ENCODE data around the gene UBE2L3. TPM values are rescaled to one million over a fixed set of nuclear protein-coding genes. Genes with fewer than 3 reads are reported as not detected.

The UBE2L3 gene
- total and polyA plus RNA-seq, 10 of the 15 experiments (the other 5 are each of a cell fraction or from before 2014, with no cell fraction given) = 55.7 to 168 (median 113) TPM

DNA sequence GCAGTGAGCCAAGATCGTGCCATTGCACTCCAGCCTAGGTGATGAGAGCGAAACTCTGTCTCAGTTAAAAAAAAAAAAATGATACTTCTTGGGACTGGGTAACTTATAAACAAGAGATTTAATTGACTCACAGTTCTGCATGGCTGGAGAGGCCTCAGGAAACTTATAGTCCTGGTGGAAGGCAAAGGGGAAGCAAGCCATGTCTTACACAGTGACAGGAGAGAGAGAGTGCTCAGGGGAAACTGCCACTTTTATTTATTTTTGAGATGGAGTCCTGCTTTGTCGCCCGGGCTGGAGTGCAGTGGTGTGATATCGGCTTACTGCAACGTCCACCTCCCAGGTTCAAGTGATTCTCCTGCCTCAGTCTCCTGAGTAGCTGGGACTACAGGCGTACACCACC, 82.8 kb downstream of the UBE2L3 start:
- RAD21 ChIA-PET (ENCODE audit: unreplicated experiment) = interaction anchor here (1.6 kb wide), 1 partner anchor 112 kb away, joined by 4 read pairs; no protein-coding TSS in a partner anchor
- Histone ChIP-seq H4K20me1 (ENCODE audit: control insufficient read depth, insufficient read depth) (no peaks in the 10 kb centered on the region), H3K4me3 (no peak overlapping the region), H3K27ac (ENCODE audit: control insufficient read depth, insufficient read depth) (no peak overlapping the region), H3K9ac (ENCODE audit: control insufficient read depth, insufficient read depth, low read length) (no peak overlapping the region), H3K4me1 (ENCODE audit: control insufficient read depth, insufficient read depth, low read length) (peaks cover 8% of the 10 kb centered on the region), H3K36me3 (ENCODE audit: control insufficient read depth in 2 of 2, insufficient read depth in 2 of 2, low read length in 1 of 2) (peaks cover 3 to 6% of the 10 kb centered on the region in 2 experiments), H3K27me3 (replicated peaks in 1 of 2; ENCODE audit: control insufficient read depth in 2 of 2, insufficient read depth in 2 of 2, low read length in 1 of 2) (no peaks in the 10 kb centered on the region), H3K79me2 (ENCODE audit: control insufficient read depth, insufficient read depth, low read length) (peaks cover 11% of the 10 kb centered on the region), H2AFZ (ENCODE audit: control insufficient read depth, low read depth, low read length) (no peak overlapping the region), H3K9me3 (replicated peaks; ENCODE audit: control insufficient read depth, insufficient read depth, low read length) (no peaks in the 10 kb centered on the region), H3K4me2 (ENCODE audit: control insufficient read depth, insufficient read depth) (no peak overlapping the region)
- no peak for FAIRE-seq
- no peak for ATAC-seq
- intact Hi-C loops (cut with micrococcal nuclease; ENCODE audit: unreplicated experiment) = no loop called here
- CTCF ChIA-PET = interaction anchor here (0.7 kb wide), 1 partner anchor 201 kb away, joined by 7 read pairs; no protein-coding TSS in a partner anchor
- SMC1A ChIA-PET (ENCODE audit: uncharacterized antibody, unreplicated experiment) = interaction anchor here (2.4 kb wide), 1 partner anchor 8 kb away, joined by 8 read pairs; the partner anchor contains the start of gene SDF2L1
- POLR2A ChIA-PET = no interaction called here
- TF ChIP-seq, protein P1, sequence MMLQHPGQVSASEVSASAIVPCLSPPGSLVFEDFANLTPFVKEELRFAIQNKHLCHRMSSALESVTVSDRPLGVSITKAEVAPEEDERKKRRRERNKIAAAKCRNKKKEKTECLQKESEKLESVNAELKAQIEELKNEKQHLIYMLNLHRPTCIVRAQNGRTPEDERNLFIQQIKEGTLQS (IDR thresholded peaks at IDR 0.05; ENCODE audit: borderline replicate concordance, extremely low read depth, low read depth, low read length) = no peak
- TF ChIP-seq POU2F2 (IDR thresholded peaks at IDR 0.05; ENCODE audit: borderline replicate concordance, low read depth, low read length) (no peak), ZNF274 (IDR thresholded peaks at IDR 0.05; ENCODE audit: insufficient read depth, insufficient read length) (no peak), HDGF (IDR thresholded peaks at IDR 0.05) (no peak), HDAC2 (IDR thresholded peaks at IDR 0.05) (no peak), SREBF1 (IDR thresholded peaks at IDR 0.05; ENCODE audit: low read length) (no peak), KLF5 (IDR thresholded peaks at IDR 0.05; ENCODE audit: partially characterized antibody) (no peak)
- TF ChIP-seq, protein P2, sequence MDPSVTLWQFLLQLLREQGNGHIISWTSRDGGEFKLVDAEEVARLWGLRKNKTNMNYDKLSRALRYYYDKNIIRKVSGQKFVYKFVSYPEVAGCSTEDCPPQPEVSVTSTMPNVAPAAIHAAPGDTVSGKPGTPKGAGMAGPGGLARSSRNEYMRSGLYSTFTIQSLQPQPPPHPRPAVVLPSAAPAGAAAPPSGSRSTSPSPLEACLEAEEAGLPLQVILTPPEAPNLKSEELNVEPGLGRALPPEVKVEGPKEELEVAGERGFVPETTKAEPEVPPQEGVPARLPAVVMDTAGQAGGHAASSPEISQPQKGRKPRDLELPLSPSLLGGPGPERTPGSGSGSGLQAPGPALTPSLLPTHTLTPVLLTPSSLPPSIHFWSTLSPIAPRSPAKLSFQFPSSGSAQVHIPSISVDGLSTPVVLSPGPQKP (IDR thresholded peaks at IDR 0.05; ENCODE audit: low read depth, low read length) = no peak
- TF ChIP-seq, protein P3, sequence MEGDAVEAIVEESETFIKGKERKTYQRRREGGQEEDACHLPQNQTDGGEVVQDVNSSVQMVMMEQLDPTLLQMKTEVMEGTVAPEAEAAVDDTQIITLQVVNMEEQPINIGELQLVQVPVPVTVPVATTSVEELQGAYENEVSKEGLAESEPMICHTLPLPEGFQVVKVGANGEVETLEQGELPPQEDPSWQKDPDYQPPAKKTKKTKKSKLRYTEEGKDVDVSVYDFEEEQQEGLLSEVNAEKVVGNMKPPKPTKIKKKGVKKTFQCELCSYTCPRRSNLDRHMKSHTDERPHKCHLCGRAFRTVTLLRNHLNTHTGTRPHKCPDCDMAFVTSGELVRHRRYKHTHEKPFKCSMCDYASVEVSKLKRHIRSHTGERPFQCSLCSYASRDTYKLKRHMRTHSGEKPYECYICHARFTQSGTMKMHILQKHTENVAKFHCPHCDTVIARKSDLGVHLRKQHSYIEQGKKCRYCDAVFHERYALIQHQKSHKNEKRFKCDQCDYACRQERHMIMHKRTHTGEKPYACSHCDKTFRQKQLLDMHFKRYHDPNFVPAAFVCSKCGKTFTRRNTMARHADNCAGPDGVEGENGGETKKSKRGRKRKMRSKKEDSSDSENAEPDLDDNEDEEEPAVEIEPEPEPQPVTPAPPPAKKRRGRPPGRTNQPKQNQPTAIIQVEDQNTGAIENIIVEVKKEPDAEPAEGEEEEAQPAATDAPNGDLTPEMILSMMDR (IDR thresholded peaks at IDR 0.05 in 2 of 3, conservative IDR thresholded peaks at IDR 0.05 in 1 of 3; ENCODE audit: control insufficient read depth in 2 of 3, extremely low read depth in 1 of 3, insufficient read depth in 1 of 3, low read depth in 3 of 3, low read length in 3 of 3) = no peak
- TF ChIP-seq, protein P4, sequence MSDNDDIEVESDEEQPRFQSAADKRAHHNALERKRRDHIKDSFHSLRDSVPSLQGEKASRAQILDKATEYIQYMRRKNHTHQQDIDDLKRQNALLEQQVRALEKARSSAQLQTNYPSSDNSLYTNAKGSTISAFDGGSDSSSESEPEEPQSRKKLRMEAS (IDR thresholded peaks at IDR 0.05; ENCODE audit: low read depth, low read length) = no peak
- no peak for DNase-seq (ENCODE audit: low read depth, low spot score)
- in situ Hi-C loops (cut with MboI) = no loop called here
- 92% methylated on average over 7 of the region's 7 CpGs for WGBS (ENCODE audit: insufficient coverage, insufficient replicate concordance, low lambda C conversion rate, missing lambda C conversion rate)
- no TSS peak for BruUV-seq (replicated peaks)
